MM.1S (cell line): ENCODE data around the gene DNAH8.

Experiments used
- DNase-seq: peaks from one replicate; pipeline ENCODE4 v3.0.0-alpha.2; 2015
- H2AFZ ChIP-seq: fragments of 300-600 bp; sonication (generic); 2 replicates; pipeline ENCODE4 v1.6.0; 2016; ENCODE audit warnings: antibody characterized with exemption, low read length
- H3F3A ChIP-seq: fragments of 300-600 bp; sonication (generic); 2 replicates; pipeline ENCODE4 v1.6.1; 2016; ENCODE audit warnings: mild to moderate bottlenecking, antibody characterized with exemption, low read length, moderate library complexity, mixed read lengths; ENCODE audit not compliant: insufficient read depth
- H3K27ac ChIP-seq: fragments of 300-600 bp; sonication (generic); 2 replicates; pipeline ENCODE4 v1.5.1; 2016; ENCODE audit warnings: mild to moderate bottlenecking, low read length
- H3K27me3 ChIP-seq: fragments of 300-600 bp; sonication (generic); replicated peaks from 2 replicates; pipeline ENCODE4 v1.6.0; 2016; ENCODE audit warnings: low read length; ENCODE audit not compliant: insufficient read depth
- H3K36me3 ChIP-seq: fragments of 300-600 bp; sonication (generic); replicated peaks from 2 replicates; pipeline ENCODE4 v1.6.1; 2016; ENCODE audit warnings: mild to moderate bottlenecking, low read length, mixed read lengths; ENCODE audit not compliant: insufficient read depth
- H3K4me1 ChIP-seq: fragments of 300-600 bp; sonication (generic); 2 replicates; pipeline ENCODE4 v1.6.1; 2016; ENCODE audit warnings: low read length, mixed read lengths
- H3K4me2 ChIP-seq: fragments of 300-600 bp; sonication (generic); 2 replicates; pipeline ENCODE4 v1.6.0; 2016; ENCODE audit warnings: low read depth, low read length
- H3K4me3 ChIP-seq: fragments of 300-600 bp; sonication (generic); 2 replicates; pipeline ENCODE4 v1.5.1; 2016; ENCODE audit warnings: low read length, mixed read lengths
- H3K79me2 ChIP-seq: fragments of 300-600 bp; sonication (generic); 2 replicates; pipeline ENCODE4 v1.6.1; 2016; ENCODE audit warnings: mixed run types, low read length, mixed read lengths
- H3K9ac ChIP-seq: fragments of 300-600 bp; sonication (generic); 2 replicates; pipeline ENCODE4 v1.6.1; 2016; ENCODE audit warnings: low read length, mixed read lengths
- H3K9me2 ChIP-seq: fragments of 300-600 bp; sonication (generic); replicated peaks from 2 replicates; pipeline ENCODE4 v1.6.1; 2016; ENCODE audit warnings: mild to moderate bottlenecking, low read length, mixed read lengths; ENCODE audit not compliant: insufficient read depth
- H3K9me3 ChIP-seq: fragments of 300-600 bp; sonication (generic); replicated peaks from 2 replicates; pipeline ENCODE4 v1.6.1; 2016; ENCODE audit warnings: mild to moderate bottlenecking, low read length, mixed read lengths; ENCODE audit not compliant: insufficient read depth
- H4K20me1 ChIP-seq: fragments of 300-600 bp; sonication (generic); 2 replicates; pipeline ENCODE4 v1.6.1; 2016; ENCODE audit warnings: mild to moderate bottlenecking, low read length, moderate library complexity, mixed read lengths; ENCODE audit not compliant: insufficient read depth
- EZH2 ChIP-seq: fragments of 300-600 bp; sonication (generic); optimal IDR thresholded peaks from 2 replicates; pipeline ENCODE3; 2017; ENCODE audit warnings: low read depth, mild to moderate bottlenecking, antibody characterized with exemption, low read length, mixed read lengths
- EZH2phosphoT487 ChIP-seq: fragments of 300-600 bp; sonication (generic); IDR thresholded peaks from 2 replicates; pipeline ENCODE4 v1.6.1; 2018; ENCODE audit warnings: antibody characterized with exemption, low read length
- TF ChIP-seq, protein P1 (sequence below): fragments of 300-600 bp; sonication (generic); IDR thresholded peaks from 2 replicates; pipeline ENCODE4 v1.5.1; 2016; ENCODE audit warnings: antibody characterized with exemption, low read length, mixed read lengths

Gene DNAH8

GRCh38 chr6:38686270-38687042 lies 28.7 kb upstream of the DNAH8 start:
- Histone ChIP-seq H4K20me1 (no peaks in the 10 kb centered on the region), H3K79me2 (peaks cover 44% of the 10 kb centered on the region), H3K9me3 (no peaks in the 10 kb centered on the region), H3K9me2 (no peaks in the 10 kb centered on the region), H3K9ac (no peak overlapping the region), H3K4me2 (no peak overlapping the region), H3K27me3 (no peaks in the 10 kb centered on the region), H3K4me1 (peaks cover 8% of the 10 kb centered on the region; the same call in 1 of the 2 replicates), H3K4me3 (no peak overlapping the region), H3K27ac (no peak overlapping the region), H2AFZ (no peak overlapping the region), H3F3A (no peaks in the 10 kb centered on the region), H3K36me3 (no peaks in the 10 kb centered on the region; the same call in 1 of the 2 replicates)
- no peak for DNase-seq
- TF ChIP-seq EZH2phosphoT487 (no peak), EZH2 (no peak)
- TF ChIP-seq, protein P1, sequence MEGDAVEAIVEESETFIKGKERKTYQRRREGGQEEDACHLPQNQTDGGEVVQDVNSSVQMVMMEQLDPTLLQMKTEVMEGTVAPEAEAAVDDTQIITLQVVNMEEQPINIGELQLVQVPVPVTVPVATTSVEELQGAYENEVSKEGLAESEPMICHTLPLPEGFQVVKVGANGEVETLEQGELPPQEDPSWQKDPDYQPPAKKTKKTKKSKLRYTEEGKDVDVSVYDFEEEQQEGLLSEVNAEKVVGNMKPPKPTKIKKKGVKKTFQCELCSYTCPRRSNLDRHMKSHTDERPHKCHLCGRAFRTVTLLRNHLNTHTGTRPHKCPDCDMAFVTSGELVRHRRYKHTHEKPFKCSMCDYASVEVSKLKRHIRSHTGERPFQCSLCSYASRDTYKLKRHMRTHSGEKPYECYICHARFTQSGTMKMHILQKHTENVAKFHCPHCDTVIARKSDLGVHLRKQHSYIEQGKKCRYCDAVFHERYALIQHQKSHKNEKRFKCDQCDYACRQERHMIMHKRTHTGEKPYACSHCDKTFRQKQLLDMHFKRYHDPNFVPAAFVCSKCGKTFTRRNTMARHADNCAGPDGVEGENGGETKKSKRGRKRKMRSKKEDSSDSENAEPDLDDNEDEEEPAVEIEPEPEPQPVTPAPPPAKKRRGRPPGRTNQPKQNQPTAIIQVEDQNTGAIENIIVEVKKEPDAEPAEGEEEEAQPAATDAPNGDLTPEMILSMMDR = no peak

- Histone ChIP-seq H3K9me3 (no peaks in the 10 kb centered on the region), H3K27me3 (no peaks in the 10 kb centered on the region), H3K27ac (no peak overlapping the region), H3K36me3 (no peaks in the 10 kb centered on the region; the same call in 1 of the 2 replicates), H3K4me3 (no peak overlapping the region), H3K4me2 (no peak overlapping the region), H3K79me2 (peaks cover 49% of the 10 kb centered on the region), H3F3A (no peaks in the 10 kb centered on the region), H4K20me1 (no peaks in the 10 kb centered on the region), H3K9ac (no peak overlapping the region), H3K9me2 (no peaks in the 10 kb centered on the region), H2AFZ (no peak overlapping the region), H3K4me1 (peaks cover 8% of the 10 kb centered on the region; the same call in 1 of the 2 replicates)
- no peak for DNase-seq
- TF ChIP-seq, protein P1 = no peak
- no peak for TF ChIP-seq EZH2
- no peak for TF ChIP-seq EZH2phosphoT487
Observed at GRCh38 chr6:38687043-38687353, 28.1 kb upstream of the DNAH8 start.

GRCh38 chr6:38687549-38687948 lies 27.6 kb upstream of the DNAH8 start:
- H3K9ac ChIP-seq = no peak overlapping the region
- H4K20me1 ChIP-seq = no peaks in the 10 kb centered on the region
- H3K4me3 ChIP-seq = no peak overlapping the region
- H3K27me3 ChIP-seq = no peaks in the 10 kb centered on the region
- no peak for DNase-seq
- no peaks in the 10 kb centered on the region for H3K9me3 ChIP-seq
- peaks cover 8% of the 10 kb centered on the region; the same call in 1 of the 2 replicates for H3K4me1 ChIP-seq
- no peak overlapping the region for H2AFZ ChIP-seq
- H3F3A ChIP-seq = no peaks in the 10 kb centered on the region
- H3K79me2 ChIP-seq = peaks cover 55% of the 10 kb centered on the region
- no peaks in the 10 kb centered on the region; the same call in 1 of the 2 replicates for H3K36me3 ChIP-seq
- H3K27ac ChIP-seq = no peak overlapping the region
- TF ChIP-seq EZH2phosphoT487 (no peak), EZH2 (no peak)
- TF ChIP-seq, protein P1 = no peak
- no peak overlapping the region for H3K4me2 ChIP-seq
- H3K9me2 ChIP-seq = no peaks in the 10 kb centered on the region
